PFSK-1 (cell line): ENCODE measurements around the gene IGSF21.

Experiments used
- FOXP2 ChIP-seq: optimal IDR thresholded peaks from 2 replicates; pipeline ENCODE3; 2011; ENCODE audit warnings: borderline replicate concordance, control low read depth, inconsistent platforms; ENCODE audit not compliant: insufficient read depth; ENCODE audit errors: extremely low read length, extremely low read depth
- POLR2AphosphoS5 ChIP-seq: IDR thresholded peaks from 2 replicates; pipeline ENCODE4 v1.6.1; 2012; ENCODE audit warnings: low read depth, mild to moderate bottlenecking, control low read depth, low read length, moderate library complexity
- REST ChIP-seq, 2 experiments: IDR thresholded peaks; 2 replicates each; pipeline versions ENCODE4 v1.6.1 to v1.8.0; 2011 to 2012; ENCODE audit warnings: low read depth in 2 of 2, low read length in 2 of 2, control low read depth in 1 of 2, inconsistent platforms in 1 of 2, mild to moderate bottlenecking in 1 of 2, moderate library complexity in 1 of 2; ENCODE audit not compliant: insufficient read depth in 1 of 2
- SIN3A ChIP-seq: IDR thresholded peaks from 2 replicates; pipeline ENCODE4 v1.6.1; 2012; ENCODE audit warnings: mild to moderate bottlenecking, low read length, moderate library complexity, borderline replicate concordance; ENCODE audit not compliant: insufficient read depth
- TAF1 ChIP-seq: IDR thresholded peaks from 2 replicates; pipeline ENCODE4 v1.6.1; 2012; ENCODE audit warnings: low read length, control low read depth, borderline replicate concordance; ENCODE audit not compliant: insufficient read depth

IGSF21 gene

GRCh38 chr1:18419845-18420184 is 312.2 kb downstream of the IGSF21 start:
- TF ChIP-seq POLR2AphosphoS5 (no peak), SIN3A (no peak), FOXP2 (no peak)

GRCh38 chr1:18422076-18422777 is 314.6 kb downstream of the IGSF21 start:
- TF ChIP-seq FOXP2 (no peak), REST (IDR thresholded peaks at IDR 0.05; ENCODE audit: insufficient read depth in 1 of 2, low read depth in 2 of 2, low read length in 2 of 2) (no peak), SIN3A (no peak), POLR2AphosphoS5 (no peak), TAF1 (no peak)

- TF ChIP-seq TAF1: no peak
These were observed 315.4 kb downstream of the IGSF21 start for GRCh38 chr1:18422954-18423353.

- TF ChIP-seq TAF1: no peak
- no peak for TF ChIP-seq FOXP2
- TF ChIP-seq SIN3A: no peak
These were observed 319.0 kb downstream of the IGSF21 start for GRCh38 chr1:18426580-18426979.
